T47D (cell line): ENCODE data around the gene DIP2C.

Experiments used
- DNase-seq, 2 experiments: peaks; one replicate each; pipeline versions ENCODE4 v3.0.0 to v3.0.0-alpha.2; 2011 to 2012; ENCODE audit warnings: low read depth in 1 of 2, low spot score in 1 of 2
- JUND ChIP-seq: IDR thresholded peaks from 2 replicates; pipeline ENCODE4 v1.6.1; 2012; ENCODE audit warnings: low read depth
- in situ Hi-C: cut with HindIII; loops from 2 replicates; pipeline ENCODE4 v1.10.0; 2016; ENCODE audit warnings: low sequenced_read_pairs, low pct_unique_long_range_greater_than_20kb

The DIP2C gene

DNA sequence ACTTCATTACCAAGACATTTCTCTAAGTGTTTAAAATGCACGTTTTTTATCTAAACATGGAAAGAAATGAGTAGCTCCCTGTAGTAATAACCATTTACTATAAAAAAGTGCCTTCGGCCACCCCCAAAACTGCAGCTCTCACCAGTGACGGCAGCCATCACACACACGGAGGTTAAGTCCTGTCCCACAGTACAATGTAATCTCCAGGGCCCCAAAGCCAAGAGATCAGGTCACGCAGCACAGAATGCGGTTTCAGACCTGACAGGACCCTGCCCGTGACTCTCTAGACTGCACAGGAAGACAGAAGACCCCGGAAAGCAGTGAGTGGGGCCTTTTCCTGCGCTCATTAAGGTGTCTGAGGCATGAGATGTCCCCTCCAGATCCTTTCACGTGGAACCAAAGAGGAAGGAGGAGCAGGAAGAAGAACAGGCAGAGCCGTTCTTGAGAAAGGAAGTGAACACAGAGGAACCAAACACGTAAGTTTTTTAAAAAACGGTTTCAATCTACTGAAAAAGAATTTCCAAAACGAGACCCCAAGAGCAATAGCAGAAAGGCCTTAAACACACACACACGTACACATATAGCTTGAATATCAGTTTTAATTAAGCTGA, 428.5 kb downstream of the DIP2C start:
- DNase-seq: no peak
- no peak for TF ChIP-seq JUND
- in situ Hi-C loops: no loop called here

DNA sequence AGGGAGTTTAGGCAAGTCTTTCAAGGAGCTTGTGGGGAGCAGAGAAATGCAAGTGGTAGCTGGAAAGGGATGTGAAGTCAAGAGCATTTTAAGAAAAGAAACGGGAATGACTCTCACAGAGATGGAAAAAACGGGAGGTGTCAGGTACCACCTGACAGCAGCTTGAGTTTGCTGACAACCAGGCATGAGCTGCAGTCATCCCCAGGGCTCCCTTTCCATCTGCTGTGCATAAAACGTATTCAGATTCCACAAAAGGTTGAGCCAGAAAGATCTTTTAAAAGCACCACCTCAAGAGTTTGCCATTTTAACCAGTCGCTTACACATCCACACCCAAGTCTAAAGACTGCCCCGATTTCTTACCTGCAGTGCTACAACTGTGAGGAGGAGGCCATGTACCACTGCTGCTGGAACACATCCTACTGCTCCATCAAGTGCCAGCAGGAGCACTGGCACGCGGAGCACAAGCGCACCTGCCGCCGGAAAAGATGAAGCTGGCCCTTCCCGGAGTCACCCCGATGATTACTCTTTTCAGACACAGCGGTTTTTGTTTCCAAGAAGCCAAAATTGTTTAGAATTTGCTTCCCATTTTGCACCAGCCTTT, 437.4 kb downstream of the DIP2C start:
- in situ Hi-C loops: no loop called here
- TF ChIP-seq JUND: no peak

DNA sequence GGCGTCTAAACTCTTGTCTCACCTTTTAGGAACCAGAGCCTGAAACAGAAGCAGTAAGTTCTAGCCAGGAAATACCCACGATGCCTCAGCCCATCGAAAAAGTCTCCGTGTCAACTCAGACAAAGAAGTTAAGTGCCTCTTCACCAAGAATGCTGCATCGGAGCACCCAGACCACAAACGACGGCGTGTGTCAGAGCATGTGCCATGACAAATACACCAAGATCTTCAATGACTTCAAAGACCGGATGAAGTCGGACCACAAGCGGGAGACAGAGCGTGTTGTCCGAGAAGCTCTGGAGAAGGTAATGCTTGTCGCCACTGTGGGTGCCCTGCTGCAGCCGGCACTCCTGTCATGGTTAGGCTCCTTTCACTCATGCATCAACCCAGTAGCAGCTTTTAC, 441.2 kb downstream of the DIP2C start:
- in situ Hi-C loops: no loop called here
- DNase-seq: no peak
- TF ChIP-seq JUND: no peak

More for the DNA sequence above, 437.4 kb downstream of the DIP2C start:
- DNase-seq: no peak

DNA sequence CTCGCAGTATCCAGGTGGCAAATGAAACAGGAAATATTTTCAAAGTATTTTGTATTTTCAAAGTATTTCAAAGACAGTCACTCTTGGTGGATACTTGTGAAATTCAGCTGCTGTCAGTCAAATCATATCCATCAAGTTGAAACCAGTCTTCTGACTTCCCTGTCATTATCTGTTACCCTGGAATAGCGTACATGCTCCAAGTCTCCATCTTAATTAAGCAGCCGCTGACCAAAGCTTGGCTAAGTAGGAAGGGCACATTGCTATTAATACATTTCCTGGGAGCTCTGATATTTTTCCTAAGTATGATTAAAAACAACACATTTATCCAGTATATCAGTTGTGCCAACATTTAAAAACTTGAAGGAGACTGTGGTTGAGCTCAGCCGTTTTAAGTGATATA, 442.0 kb downstream of the DIP2C start:
- no peak for TF ChIP-seq JUND
- in situ Hi-C loops: no loop called here
- DNase-seq: no peak

DNA sequence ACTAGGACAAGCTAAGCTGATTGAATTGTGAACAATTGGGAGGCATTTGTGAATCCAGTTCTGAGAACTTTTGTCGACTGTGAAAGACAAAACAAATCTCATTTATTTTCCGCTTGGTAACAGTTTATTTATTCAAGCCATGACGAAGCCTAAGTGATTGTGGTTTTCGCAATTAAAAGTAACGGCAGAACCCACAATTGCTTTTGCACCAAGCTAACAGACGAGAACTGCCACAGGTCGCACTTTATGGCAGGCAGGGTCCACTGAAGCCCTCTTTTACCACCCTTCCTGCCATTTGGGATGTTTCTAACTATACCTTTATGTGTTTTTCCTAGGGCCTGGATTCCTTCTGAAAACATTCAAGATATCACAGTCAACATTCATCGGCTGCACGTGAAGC, 443.0 kb downstream of the DIP2C start:
- no peak for DNase-seq
- in situ Hi-C loops: no loop called here
- no peak for TF ChIP-seq JUND

DNA sequence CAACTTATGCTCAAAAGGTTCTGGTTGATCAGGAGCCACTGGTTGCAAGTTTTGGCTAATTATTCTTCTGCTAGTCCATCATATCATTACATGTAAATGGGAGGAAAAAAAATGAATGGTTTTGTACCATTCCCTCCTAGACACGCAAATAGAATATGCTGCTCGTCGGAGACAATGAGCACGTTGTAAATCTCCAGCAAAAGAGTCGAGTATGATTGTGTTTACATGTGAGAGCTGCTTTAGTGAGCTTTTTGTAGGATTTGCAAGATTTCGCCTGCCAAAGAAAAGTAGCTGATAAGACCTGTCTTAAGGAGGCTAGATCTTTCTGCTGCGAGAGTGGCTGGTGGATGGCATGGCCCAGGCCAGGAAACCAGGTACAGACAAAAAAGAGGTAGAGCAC, 445.2 kb downstream of the DIP2C start:
- no peak for TF ChIP-seq JUND
- in situ Hi-C loops: no loop called here
- no peak for DNase-seq

DNA sequence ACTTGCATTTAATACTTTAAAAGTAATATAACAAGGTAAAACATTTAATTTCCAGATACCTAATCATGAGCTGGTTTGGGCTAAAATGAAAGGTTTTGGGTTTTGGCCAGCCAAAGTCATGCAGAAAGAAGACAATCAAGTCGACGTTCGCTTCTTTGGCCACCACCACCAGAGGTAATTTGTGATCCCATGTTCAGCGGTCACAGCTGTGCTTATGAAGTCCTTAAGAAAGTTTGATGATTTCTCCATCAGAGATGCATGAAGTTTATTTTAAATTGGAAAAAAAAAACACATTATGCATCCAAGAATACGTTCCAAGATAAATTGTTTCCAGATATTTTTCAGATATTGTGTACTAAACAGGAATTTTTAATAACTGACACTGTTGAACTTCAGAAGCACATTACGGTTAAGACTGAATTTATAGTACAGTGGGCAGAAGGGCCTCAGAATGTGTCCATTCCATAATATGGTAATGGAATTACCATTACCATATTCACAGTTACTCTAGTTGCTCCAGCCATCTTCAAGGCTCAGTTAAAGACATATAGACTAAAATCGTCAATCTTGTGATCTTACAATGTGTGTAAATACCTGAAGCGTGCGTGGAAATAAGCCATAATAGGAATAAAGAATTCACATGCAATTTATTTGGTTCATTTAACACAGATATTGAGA, 447.4 kb downstream of the DIP2C start:
- in situ Hi-C loops: no loop called here
- DNase-seq: no peak
- no peak for TF ChIP-seq JUND

DNA sequence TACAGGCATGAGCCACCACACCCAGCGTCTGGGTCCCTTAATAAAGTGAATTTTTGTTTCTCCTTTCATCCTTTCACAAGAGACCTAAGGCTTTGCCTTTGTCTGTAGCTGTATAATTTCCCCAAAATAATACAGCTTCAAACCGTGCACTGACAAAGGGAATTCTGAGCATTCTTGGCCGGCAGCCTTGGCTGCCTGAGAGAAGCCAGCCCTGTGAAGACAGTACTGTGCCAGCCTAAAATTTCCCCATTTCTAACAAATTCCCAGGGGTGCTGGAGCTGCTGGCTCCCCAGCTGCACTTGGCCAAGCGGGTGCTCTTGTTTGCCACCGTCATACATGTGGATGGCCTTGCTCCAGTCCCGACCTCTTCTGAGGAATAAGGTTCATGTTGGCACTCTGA, 448.0 kb downstream of the DIP2C start:
- in situ Hi-C loops: no loop called here
- DNase-seq: no peak
- no peak for TF ChIP-seq JUND

DNA sequence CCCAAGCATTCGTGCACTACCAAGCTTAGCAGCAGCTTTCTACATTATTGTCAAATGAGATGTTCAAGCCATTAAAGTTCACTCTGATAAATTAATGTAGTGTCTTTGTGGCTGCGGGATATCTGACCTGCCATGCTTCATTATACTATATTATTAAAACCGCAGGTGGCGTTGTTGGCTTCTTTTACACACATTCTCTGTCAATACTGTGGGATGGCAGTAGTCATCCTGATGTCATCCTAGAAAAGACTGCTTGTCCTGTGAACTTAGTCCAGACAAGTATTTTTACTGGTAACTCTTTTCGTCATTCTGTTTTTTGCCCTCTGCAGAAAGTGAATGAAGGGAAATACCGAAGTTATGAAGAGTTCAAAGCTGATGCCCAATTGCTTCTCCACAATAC, 450.4 kb downstream of the DIP2C start:
- peak in 1 of 2 experiments; percentile 75 for DNase-seq
- in situ Hi-C loops: no loop called here
- no peak for TF ChIP-seq JUND

DNA sequence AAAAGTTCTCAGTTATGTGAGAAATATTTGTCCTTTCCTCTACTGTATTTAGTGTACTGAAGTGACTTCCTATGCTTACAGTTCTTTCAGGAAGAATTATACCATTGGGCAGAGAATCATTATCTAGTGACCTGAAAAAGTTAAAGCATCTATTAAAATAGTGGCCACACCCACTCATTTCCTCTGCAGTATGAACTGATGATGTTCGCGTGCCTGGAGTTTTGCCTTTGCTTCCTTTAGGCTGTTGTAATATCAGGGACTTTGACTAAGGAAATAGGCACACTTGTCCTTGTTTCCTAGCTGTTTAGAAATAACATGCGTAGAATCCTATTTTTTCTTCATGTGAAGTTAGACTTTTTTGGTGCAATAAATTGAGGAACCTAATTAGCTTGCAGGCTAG, 453.6 kb downstream of the DIP2C start:
- in situ Hi-C loops: no loop called here
- TF ChIP-seq JUND: no peak
- no peak for DNase-seq

DNA sequence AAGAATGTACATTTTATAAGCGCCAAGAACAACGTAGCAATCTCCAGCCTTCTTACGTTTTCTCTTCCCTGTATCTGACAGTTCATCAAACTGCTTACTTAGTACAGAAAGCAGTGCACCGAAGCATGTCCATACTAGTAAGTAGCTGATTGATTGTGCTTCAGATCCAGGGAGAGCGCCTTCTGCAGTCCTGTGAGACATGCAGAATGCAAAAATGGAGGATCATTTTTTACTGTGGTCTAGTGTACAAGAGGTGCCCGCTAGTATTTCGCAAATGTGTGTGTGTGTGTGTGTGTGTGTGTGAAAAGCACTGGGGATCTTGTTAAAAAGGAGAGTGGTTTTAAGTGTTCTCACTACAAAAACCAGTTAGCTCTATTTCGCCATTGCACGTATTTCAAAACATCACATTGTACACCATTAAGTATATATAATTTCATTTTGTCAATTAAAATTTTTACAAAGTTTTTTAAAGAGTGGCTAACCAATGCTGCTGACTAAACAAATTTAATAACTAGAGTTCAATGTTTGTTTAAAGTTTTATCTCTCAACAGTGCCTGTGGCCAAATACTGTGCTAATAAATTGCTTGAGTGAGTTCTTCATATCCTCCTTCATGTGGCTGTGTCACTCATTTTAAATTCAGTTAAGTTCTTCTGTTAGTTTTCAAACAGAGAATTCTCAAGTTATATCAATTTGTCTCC, 454.6 kb downstream of the DIP2C start:
- no peak for TF ChIP-seq JUND
- peak in 1 of 2 experiments; percentile 42 for DNase-seq
- in situ Hi-C loops: no loop called here

DNA sequence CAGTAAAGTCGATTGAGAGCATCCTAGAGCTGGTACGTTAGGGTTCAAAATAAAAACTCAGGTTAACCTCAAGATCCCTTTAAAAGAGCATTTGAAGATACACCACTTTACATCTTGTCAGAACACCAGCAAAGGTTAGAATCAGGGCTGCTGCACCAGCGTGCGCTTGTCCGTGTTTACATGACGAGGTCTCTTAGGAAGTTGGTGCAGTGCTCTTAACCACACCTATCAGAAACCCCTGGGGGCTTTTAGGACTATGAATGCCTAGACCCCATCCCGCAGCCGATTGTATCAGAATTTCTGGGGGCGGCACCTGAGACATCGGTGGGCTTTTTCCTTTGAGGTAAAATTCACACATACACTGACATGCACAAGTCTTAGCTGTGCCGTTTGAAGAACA, 456.6 kb downstream of the DIP2C start:
- no peak for DNase-seq
- no peak for TF ChIP-seq JUND
- in situ Hi-C loops: no loop called here

DNA sequence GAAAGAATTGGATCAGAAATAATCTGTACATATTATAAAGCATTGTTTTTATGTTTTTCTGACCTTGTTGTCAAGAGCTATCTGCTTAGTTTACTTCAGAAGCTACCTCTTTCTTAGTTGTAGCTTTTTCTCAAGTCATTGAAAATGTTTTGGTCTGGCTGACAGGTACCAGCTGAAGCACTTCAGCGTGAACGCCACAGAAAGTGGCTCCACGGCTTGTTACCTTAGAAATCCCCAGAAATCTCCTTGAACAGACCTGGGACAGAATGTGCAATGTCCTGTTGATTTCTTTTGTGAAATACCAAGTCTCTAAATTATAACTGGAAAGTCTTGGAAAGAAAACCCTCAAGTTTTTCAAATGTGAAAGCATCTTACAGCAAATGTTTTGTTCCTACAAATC, 457.4 kb downstream of the DIP2C start:
- no peak for DNase-seq
- no peak for TF ChIP-seq JUND
- in situ Hi-C loops: no loop called here

DNA sequence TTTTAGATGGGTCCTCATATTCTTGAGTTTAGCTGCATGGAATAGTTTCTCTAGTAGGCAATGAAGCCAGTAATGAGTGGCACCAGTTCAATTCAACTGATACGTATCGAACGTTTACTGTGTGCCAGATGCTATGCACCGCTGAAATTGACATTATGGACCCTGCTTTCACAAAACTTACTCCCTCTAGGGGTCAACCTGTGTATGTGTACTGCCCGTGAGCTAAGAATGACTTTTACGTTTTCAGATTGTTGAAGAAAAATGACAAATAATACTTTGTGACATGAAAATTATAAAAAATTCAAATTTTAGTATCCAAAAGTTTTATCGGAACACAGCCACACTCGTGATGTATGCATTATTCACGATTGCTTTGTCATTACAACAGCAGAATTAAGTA, 458.7 kb downstream of the DIP2C start:
- peak in 1 of 2 experiments; percentile 41 for DNase-seq
- in situ Hi-C loops: no loop called here
- TF ChIP-seq JUND: no peak
